Measurements from ENCODE around the gene MBD3L1.

Gene MBD3L1

GRCh38 chr19:8820234-8820633, 11.9 kb upstream of the MBD3L1 start:
- DNase-seq (ENCODE audit: low spot score) = no peak
- Histone ChIP-seq H3K27ac (no peak overlapping the region), H3K4me3 (no peak overlapping the region)
- no peak for TF ChIP-seq CTCF (IDR thresholded peaks at IDR 0.05)

- TF ChIP-seq CTCF (IDR thresholded peaks at IDR 0.05) = no peak
- DNase-seq (ENCODE audit: low spot score) = no peak
- Histone ChIP-seq H3K4me3 (no peak overlapping the region), H3K27ac (no peak overlapping the region)
These were observed 10.4 kb upstream of the MBD3L1 start for GRCh38 chr19:8821748-8822241.

GRCh38 chr19:8826371-8826770, 5.8 kb upstream of the MBD3L1 start:
- DNase-seq (ENCODE audit: low spot score) = no peak
- no peak for TF ChIP-seq CTCF (IDR thresholded peaks at IDR 0.05)
- H3K4me3 ChIP-seq = no peak overlapping the region
- H3K27ac ChIP-seq = no peak overlapping the region

GRCh38 chr19:8827277-8827676, 4.9 kb upstream of the MBD3L1 start:
- DNase-seq (ENCODE audit: low spot score) = no peak
- H3K4me3 ChIP-seq = no peak overlapping the region
- no peak overlapping the region for H3K27ac ChIP-seq
- TF ChIP-seq CTCF (IDR thresholded peaks at IDR 0.05) = no peak

- peak overlapping the region in 1 of 2 donors; percentile 99 for H3K27ac ChIP-seq
- H3K4me3 ChIP-seq = peak overlapping the region; percentile 99
- TF ChIP-seq CTCF (IDR thresholded peaks at IDR 0.05) = no peak
- no peak for DNase-seq (ENCODE audit: low spot score)
These were observed 804 bp upstream of the MBD3L1 start for GRCh38 chr19:8831373-8831772.

GRCh38 chr19:8831832-8832131, 395 bp upstream of the MBD3L1 start:
- TF ChIP-seq CTCF (IDR thresholded peaks at IDR 0.05) = no peak
- DNase-seq (ENCODE audit: low spot score) = no peak

GRCh38 chr19:8835446-8835845, 3.3 kb downstream of the MBD3L1 start:
- TF ChIP-seq CTCF (IDR thresholded peaks at IDR 0.05) = no peak
- Histone ChIP-seq H3K27ac (no peak overlapping the region), H3K4me3 (no peak overlapping the region)
- no peak for DNase-seq (ENCODE audit: low spot score)

More at GRCh38 chr19:8831832-8832131, 395 bp upstream of the MBD3L1 start:
- Histone ChIP-seq H3K27ac (peak overlapping the region; percentile 89 to 99), H3K4me3 (peak overlapping the region; percentile 99)
